Measurements from ENCODE around the gene LMF2. TPM values are rescaled to one million over a fixed set of nuclear protein-coding genes. Genes with fewer than 3 reads are reported as not detected.

Gene LMF2
- total RNA-seq, 2 experiments from 2014 or later: 107 to 114 TPM

DNA sequence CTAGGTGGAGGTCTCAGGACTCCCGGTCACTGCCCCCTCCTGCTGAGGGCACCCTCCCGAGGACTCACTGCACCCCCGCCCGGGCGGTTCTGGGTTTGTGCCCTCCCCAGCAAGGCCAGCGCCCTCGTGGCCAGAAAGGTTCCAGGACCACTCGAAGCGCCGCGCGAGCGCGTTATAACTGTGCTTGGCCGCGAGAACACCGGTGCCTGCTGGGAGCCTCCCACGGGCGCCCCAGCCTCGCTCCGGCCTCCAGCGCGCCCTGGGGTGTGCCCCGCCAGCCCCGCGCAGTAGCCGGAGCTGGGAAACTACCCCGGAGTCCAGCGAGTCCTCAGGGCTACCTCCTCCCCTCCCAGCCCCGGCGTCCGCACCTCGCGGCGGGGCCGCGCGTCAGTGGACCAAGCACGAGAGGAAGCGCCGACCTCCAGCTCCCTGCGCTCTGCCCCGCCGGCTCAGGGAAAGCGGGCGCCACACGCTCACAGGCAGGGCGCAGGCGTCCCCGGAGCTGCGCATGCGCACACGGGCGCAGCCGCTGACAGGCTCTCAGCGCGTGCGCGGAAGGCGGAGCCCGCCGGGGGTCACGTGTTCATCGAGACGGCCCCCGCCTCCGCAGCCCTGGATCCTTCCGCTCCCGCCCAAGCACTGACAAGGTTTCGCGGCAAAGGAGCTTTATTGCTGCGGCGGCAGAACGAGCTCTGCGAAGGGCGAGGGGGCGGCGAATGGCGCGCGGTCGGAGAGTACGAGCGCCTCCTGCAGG is 17.8 kb upstream of the LMF2 start, which contains the start of gene SCO2:
Gene SCO2, minus strand, starts transcription at position 495 of the 754 bp plus-strand sequence. CDS start 1,187 bp downstream, outside the sequence.
- H3K9me3 Mint-ChIP-seq: no peaks in the 10 kb centered on the region
- peak within 1 kb of the TSS; percentile 81 to 88 for H3K27ac ChIP-seq (ENCODE audit: low read depth in 1 of 2, low read length in 2 of 2)
- no peaks in the 10 kb centered on the region for H3K9me3 ChIP-seq (ENCODE audit: control insufficient read depth in 1 of 2, insufficient read depth in 1 of 2, low read length in 2 of 2)
- H3K4me1 Mint-ChIP-seq (ENCODE audit: low read depth): peaks cover 28% of the 10 kb centered on the region
- ChIA-PET POLR2A (interaction anchor here (0.5 to 6.7 kb wide), 38 partner anchors 8 to 335 kb away, joined by 3 to 258 read pairs (median 6); partner anchors contain the start of genes ARSA, CHKB, CPT1B and HDAC10), CTCF (interaction anchor here (0.6 to 5.2 kb wide), 49 partner anchors 8 to 282 kb away, joined by 3 to 70 read pairs (median 5); partner anchors contain the start of genes ADM2, ARSA, CHKB and HDAC10)
- DNase-seq (peak; percentile 95 to 99 (median 98)), ATAC-seq (ENCODE audit: poor library complexity) (peak; percentile 72)
- no peaks in the 10 kb centered on the region for H3K27me3 ChIP-seq (ENCODE audit: control insufficient read depth in 1 of 2, insufficient read depth in 2 of 2, low read length in 2 of 2)
- H3K4me3 Mint-ChIP-seq: peak within 1 kb of the TSS; percentile 91
- peak within 1 kb of the TSS; percentile 89 for H3K27ac Mint-ChIP-seq
- peaks cover 53% of the 10 kb centered on the region for H3K4me1 ChIP-seq (ENCODE audit: insufficient read depth, low read length)
- peaks cover 35% of the 10 kb centered on the region for H3K36me3 Mint-ChIP-seq (ENCODE audit: low read depth)
- peaks cover 34% of the 10 kb centered on the region for H3K36me3 ChIP-seq (ENCODE audit: insufficient read depth, low read length)
- no peaks in the 10 kb centered on the region for H3K27me3 Mint-ChIP-seq
- TF ChIP-seq, protein P1, sequence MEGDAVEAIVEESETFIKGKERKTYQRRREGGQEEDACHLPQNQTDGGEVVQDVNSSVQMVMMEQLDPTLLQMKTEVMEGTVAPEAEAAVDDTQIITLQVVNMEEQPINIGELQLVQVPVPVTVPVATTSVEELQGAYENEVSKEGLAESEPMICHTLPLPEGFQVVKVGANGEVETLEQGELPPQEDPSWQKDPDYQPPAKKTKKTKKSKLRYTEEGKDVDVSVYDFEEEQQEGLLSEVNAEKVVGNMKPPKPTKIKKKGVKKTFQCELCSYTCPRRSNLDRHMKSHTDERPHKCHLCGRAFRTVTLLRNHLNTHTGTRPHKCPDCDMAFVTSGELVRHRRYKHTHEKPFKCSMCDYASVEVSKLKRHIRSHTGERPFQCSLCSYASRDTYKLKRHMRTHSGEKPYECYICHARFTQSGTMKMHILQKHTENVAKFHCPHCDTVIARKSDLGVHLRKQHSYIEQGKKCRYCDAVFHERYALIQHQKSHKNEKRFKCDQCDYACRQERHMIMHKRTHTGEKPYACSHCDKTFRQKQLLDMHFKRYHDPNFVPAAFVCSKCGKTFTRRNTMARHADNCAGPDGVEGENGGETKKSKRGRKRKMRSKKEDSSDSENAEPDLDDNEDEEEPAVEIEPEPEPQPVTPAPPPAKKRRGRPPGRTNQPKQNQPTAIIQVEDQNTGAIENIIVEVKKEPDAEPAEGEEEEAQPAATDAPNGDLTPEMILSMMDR (IDR thresholded peaks at IDR 0.05): no peak
- intact Hi-C loops (cut with DNase I, micrococcal nuclease): loop anchor here (1.0 to 5.0 kb wide), 7 partner anchors 16 to 97 kb away; partner anchors contain the start of genes NCAPH2 (in 2 of the 2), CHKB (in 1 of the 2) and SYCE3 (in 1 of the 2)
- H3K4me3 ChIP-seq (ENCODE audit: low read length): peak within 1 kb of the TSS; percentile 70

DNA sequence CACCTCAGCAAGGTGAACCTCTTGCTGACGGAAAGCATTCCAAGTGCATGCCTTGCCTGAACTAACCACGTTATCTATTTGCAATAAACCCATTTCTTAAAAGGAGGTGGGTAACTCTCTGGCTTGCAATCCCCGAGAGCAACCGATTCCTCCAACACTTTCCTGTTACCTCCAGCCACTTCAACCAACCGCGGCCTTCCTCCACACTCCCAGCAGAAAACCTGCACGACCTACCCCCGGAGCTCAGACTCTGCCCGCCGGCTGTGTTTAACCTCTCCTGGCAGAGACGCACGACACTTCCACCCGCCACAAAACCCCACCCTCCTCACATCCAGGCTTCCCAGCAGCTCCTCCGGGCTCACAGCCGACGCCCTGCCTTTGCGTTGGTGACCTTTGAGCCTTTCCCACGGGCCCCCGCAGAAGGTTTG is 17.2 kb upstream of the LMF2 start:
- ChIA-PET CTCF (interaction anchor here (1.3 to 5.2 kb wide), 12 partner anchors 15 to 281 kb away, joined by 3 to 70 read pairs (median 12); partner anchors contain the start of genes ARSA, HDAC10, LMF2 and NCAPH2), POLR2A (interaction anchor here (1.2 to 6.7 kb wide), 15 partner anchors 10 to 334 kb away, joined by 3 to 258 read pairs (median 14); partner anchors contain the start of genes ARSA, HDAC10, KLHDC7B and LMF2)
- no peaks in the 10 kb centered on the region for H3K9me3 Mint-ChIP-seq
- no peaks in the 10 kb centered on the region for H3K9me3 ChIP-seq (ENCODE audit: control insufficient read depth in 1 of 2, insufficient read depth in 1 of 2, low read length in 2 of 2)
- no peaks in the 10 kb centered on the region for H3K27me3 ChIP-seq (ENCODE audit: control insufficient read depth in 1 of 2, insufficient read depth in 2 of 2, low read length in 2 of 2)
- peak overlapping the region; percentile 44 to 88 for H3K27ac ChIP-seq (ENCODE audit: low read depth in 1 of 2, low read length in 2 of 2)
- H3K4me1 ChIP-seq (ENCODE audit: insufficient read depth, low read length): peaks cover 50% of the 10 kb centered on the region
- peaks cover 41% of the 10 kb centered on the region for H3K36me3 Mint-ChIP-seq (ENCODE audit: low read depth)
- H3K27me3 Mint-ChIP-seq: no peaks in the 10 kb centered on the region
- peaks cover 28% of the 10 kb centered on the region for H3K4me1 Mint-ChIP-seq (ENCODE audit: low read depth)
- peak overlapping the region; percentile 70 for H3K4me3 ChIP-seq (ENCODE audit: low read length)
- DNase-seq (no peak), ATAC-seq (ENCODE audit: poor library complexity) (no peak)
- H3K36me3 ChIP-seq (ENCODE audit: insufficient read depth, low read length): peaks cover 35% of the 10 kb centered on the region
- peak overlapping the region; percentile 91 for H3K4me3 Mint-ChIP-seq
- peak overlapping the region; percentile 89 for H3K27ac Mint-ChIP-seq
- intact Hi-C loops (cut with DNase I, micrococcal nuclease): loop anchor here (1.0 to 5.0 kb wide), 7 partner anchors 16 to 98 kb away; partner anchors contain the start of genes NCAPH2 (in 2 of the 2), CHKB (in 1 of the 2) and SYCE3 (in 1 of the 2)
- TF ChIP-seq, protein P1 (IDR thresholded peaks at IDR 0.05): no peak
